ENCODE results near the gene ACTL9. TPM values are rescaled to one million over a fixed set of nuclear protein-coding genes. Genes with fewer than 3 reads are reported as not detected.
"Not testable (repeated sequence)": the region's sequence is repeated elsewhere in the genome, so short reads cannot be mapped to it uniquely, and the experiment has no call there.

ACTL9 gene
- not detected for total RNA-seq
- polyA plus RNA-seq = not detected

- Mint-ChIP-seq H3K27ac (no peak within 1 kb of the TSS), H3K4me3 (no peak within 1 kb of the TSS), H3K4me1 (peaks cover 0 to 21% (median 6%) of the 10 kb centered on the region in 4 donors), H3K27me3 (peaks cover 21% of the 10 kb centered on the region), H3K36me3 (no peaks in the 10 kb centered on the region), H3K9me3 (no peaks in the 10 kb centered on the region)
- no peak for DNase-seq
- Histone ChIP-seq H3K27ac (ENCODE audit: insufficient read depth, low read length, poor library complexity, severe bottlenecking) (no peak within 1 kb of the TSS), H3K4me1 (ENCODE audit: control insufficient read depth, insufficient read depth, low read length, poor library complexity, severe bottlenecking) (peaks cover 13% of the 10 kb centered on the region), H3K4me3 (ENCODE audit: low read depth, low read length) (no peak within 1 kb of the TSS), H3K9me3 (ENCODE audit: control insufficient read depth in 2 of 2, low read length in 2 of 2) (no peaks in the 10 kb centered on the region), H3K27me3 (ENCODE audit: control insufficient read depth, insufficient read depth, low read length) (no peaks in the 10 kb centered on the region), H3K36me3 (ENCODE audit: control insufficient read depth, insufficient read depth, low read length) (no peaks in the 10 kb centered on the region)
- no peak for ATAC-seq (ENCODE audit: low read depth in 2 of 2)
Observed at GRCh38 chr19:8698433-8699063, at the start of gene ACTL9. Gene ACTL9 (minus strand): TSS chr19:8698795. CDS start chr19:8698701, 94 bp downstream.

GRCh38 chr19:8739291-8740065 lies 40.9 kb upstream of the ACTL9 start:
- H3K36me3 ChIP-seq (ENCODE audit: control insufficient read depth, insufficient read depth, low read length); H3K4me1 ChIP-seq (ENCODE audit: control insufficient read depth, insufficient read depth, low read length, poor library complexity, severe bottlenecking); H3K9me3 ChIP-seq (ENCODE audit: control insufficient read depth in 2 of 2, low read length in 2 of 2); ATAC-seq (ENCODE audit: low read depth in 2 of 2); H3K4me3 Mint-ChIP-seq; H3K27ac ChIP-seq (ENCODE audit: insufficient read depth, low read length, poor library complexity, severe bottlenecking); H3K4me3 ChIP-seq (ENCODE audit: low read depth, low read length); DNase-seq; H3K9me3 Mint-ChIP-seq; H3K4me1 Mint-ChIP-seq; H3K36me3 Mint-ChIP-seq; H3K27me3 Mint-ChIP-seq; H3K27me3 ChIP-seq (ENCODE audit: control insufficient read depth, insufficient read depth, low read length); H3K27ac Mint-ChIP-seq: not testable (repeated sequence)

- Mint-ChIP-seq H3K36me3 (no peaks in the 10 kb centered on the region), H3K27me3 (no peaks in the 10 kb centered on the region), H3K4me3 (no peak overlapping the region), H3K27ac (no peak overlapping the region), H3K9me3 (no peaks in the 10 kb centered on the region), H3K4me1 (no peaks in the 10 kb centered on the region)
- H3K27me3 ChIP-seq (ENCODE audit: control insufficient read depth, insufficient read depth, low read length) = no peaks in the 10 kb centered on the region
- DNase-seq (no peak), ATAC-seq (ENCODE audit: low read depth in 2 of 2) (no peak)
- H3K9me3 ChIP-seq (ENCODE audit: control insufficient read depth in 2 of 2, low read length in 2 of 2) = no peaks in the 10 kb centered on the region
- H3K4me3 ChIP-seq (ENCODE audit: low read depth, low read length) = no peak overlapping the region
- no peak overlapping the region for H3K27ac ChIP-seq (ENCODE audit: insufficient read depth, low read length, poor library complexity, severe bottlenecking)
- H3K4me1 ChIP-seq (ENCODE audit: control insufficient read depth, insufficient read depth, low read length, poor library complexity, severe bottlenecking) = no peaks in the 10 kb centered on the region
- no peaks in the 10 kb centered on the region for H3K36me3 ChIP-seq (ENCODE audit: control insufficient read depth, insufficient read depth, low read length)
Observed at GRCh38 chr19:8738377-8738776, 39.8 kb upstream of the ACTL9 start.

GRCh38 chr19:8731428-8732169 lies 33.0 kb upstream of the ACTL9 start:
- no peak overlapping the region for H3K27ac Mint-ChIP-seq
- peaks cover 0 to 3% (median 0%) of the 10 kb centered on the region in 7 donors for H3K9me3 Mint-ChIP-seq
- ATAC-seq (ENCODE audit: low read depth in 2 of 2) = no peak
- Histone ChIP-seq H3K9me3 (ENCODE audit: control insufficient read depth in 2 of 2, low read length in 2 of 2) (no peaks in the 10 kb centered on the region), H3K4me3 (ENCODE audit: low read depth, low read length) (no peak overlapping the region), H3K27me3 (ENCODE audit: control insufficient read depth, insufficient read depth, low read length) (no peaks in the 10 kb centered on the region), H3K36me3 (ENCODE audit: control insufficient read depth, insufficient read depth, low read length) (no peaks in the 10 kb centered on the region), H3K27ac (ENCODE audit: insufficient read depth, low read length, poor library complexity, severe bottlenecking) (no peak overlapping the region), H3K4me1 (ENCODE audit: control insufficient read depth, insufficient read depth, low read length, poor library complexity, severe bottlenecking) (no peaks in the 10 kb centered on the region)
- H3K4me3 Mint-ChIP-seq = no peak overlapping the region
- no peaks in the 10 kb centered on the region for H3K36me3 Mint-ChIP-seq
- peak in 1 of 3 donors; percentile 1 for DNase-seq
- no peaks in the 10 kb centered on the region for H3K4me1 Mint-ChIP-seq
- H3K27me3 Mint-ChIP-seq = no peaks in the 10 kb centered on the region

GRCh38 chr19:8724276-8724675 lies 25.7 kb upstream of the ACTL9 start:
- Mint-ChIP-seq H3K4me1 (no peaks in the 10 kb centered on the region), H3K27me3 (peaks cover 9% of the 10 kb centered on the region), H3K36me3 (no peaks in the 10 kb centered on the region), H3K27ac (no peak overlapping the region), H3K9me3 (peaks cover 0 to 5% (median 3%) of the 10 kb centered on the region in 7 donors), H3K4me3 (no peak overlapping the region)
- ATAC-seq (ENCODE audit: low read depth in 2 of 2) (no peak), DNase-seq (no peak)
- Histone ChIP-seq H3K36me3 (ENCODE audit: control insufficient read depth, insufficient read depth, low read length) (no peaks in the 10 kb centered on the region), H3K4me1 (ENCODE audit: control insufficient read depth, insufficient read depth, low read length, poor library complexity, severe bottlenecking) (no peaks in the 10 kb centered on the region), H3K4me3 (ENCODE audit: low read depth, low read length) (no peak overlapping the region), H3K9me3 (ENCODE audit: control insufficient read depth in 2 of 2, low read length in 2 of 2) (no peaks in the 10 kb centered on the region), H3K27me3 (ENCODE audit: control insufficient read depth, insufficient read depth, low read length) (peaks cover 6% of the 10 kb centered on the region), H3K27ac (ENCODE audit: insufficient read depth, low read length, poor library complexity, severe bottlenecking) (no peak overlapping the region)

GRCh38 chr19:8722032-8722431 lies 23.4 kb upstream of the ACTL9 start:
- Histone ChIP-seq H3K4me3 (ENCODE audit: low read depth, low read length) (no peak overlapping the region), H3K9me3 (ENCODE audit: control insufficient read depth in 2 of 2, low read length in 2 of 2) (no peaks in the 10 kb centered on the region), H3K27ac (ENCODE audit: insufficient read depth, low read length, poor library complexity, severe bottlenecking) (no peak overlapping the region), H3K36me3 (ENCODE audit: control insufficient read depth, insufficient read depth, low read length) (no peaks in the 10 kb centered on the region), H3K27me3 (ENCODE audit: control insufficient read depth, insufficient read depth, low read length) (peaks cover 6% of the 10 kb centered on the region), H3K4me1 (ENCODE audit: control insufficient read depth, insufficient read depth, low read length, poor library complexity, severe bottlenecking) (no peaks in the 10 kb centered on the region)
- Mint-ChIP-seq H3K27me3 (peaks cover 9% of the 10 kb centered on the region), H3K4me3 (no peak overlapping the region), H3K9me3 (peaks cover 3 to 6% (median 4%) of the 10 kb centered on the region in 7 donors), H3K4me1 (no peaks in the 10 kb centered on the region), H3K27ac (no peak overlapping the region), H3K36me3 (no peaks in the 10 kb centered on the region)
- DNase-seq = no peak
- no peak for ATAC-seq (ENCODE audit: low read depth in 2 of 2)

- Histone ChIP-seq H3K4me1 (ENCODE audit: control insufficient read depth, insufficient read depth, low read length, poor library complexity, severe bottlenecking) (no peaks in the 10 kb centered on the region), H3K27ac (ENCODE audit: insufficient read depth, low read length, poor library complexity, severe bottlenecking) (no peak within 1 kb of the TSS), H3K27me3 (ENCODE audit: control insufficient read depth, insufficient read depth, low read length) (peaks cover 6% of the 10 kb centered on the region), H3K4me3 (ENCODE audit: low read depth, low read length) (no peak within 1 kb of the TSS), H3K36me3 (ENCODE audit: control insufficient read depth, insufficient read depth, low read length) (no peaks in the 10 kb centered on the region), H3K9me3 (ENCODE audit: control insufficient read depth in 2 of 2, low read length in 2 of 2) (no peaks in the 10 kb centered on the region)
- Mint-ChIP-seq H3K27me3 (peaks cover 9% of the 10 kb centered on the region), H3K4me1 (no peaks in the 10 kb centered on the region), H3K4me3 (no peak within 1 kb of the TSS), H3K36me3 (no peaks in the 10 kb centered on the region), H3K27ac (no peak within 1 kb of the TSS), H3K9me3 (peaks cover 3 to 7% (median 4%) of the 10 kb centered on the region in 7 donors)
- DNase-seq (no peak), ATAC-seq (ENCODE audit: low read depth in 2 of 2) (no peak)
Observed at GRCh38 chr19:8721334-8721733, 22.7 kb upstream of the ACTL9 start, which contains the start of gene OR2Z1. Gene OR2Z1 (plus strand): TSS chr19:8721634. CDS start chr19:8731029, 9,395 bp downstream.
